ENCODE results near the gene MAPK12.

- TF ChIP-seq, protein P1, sequence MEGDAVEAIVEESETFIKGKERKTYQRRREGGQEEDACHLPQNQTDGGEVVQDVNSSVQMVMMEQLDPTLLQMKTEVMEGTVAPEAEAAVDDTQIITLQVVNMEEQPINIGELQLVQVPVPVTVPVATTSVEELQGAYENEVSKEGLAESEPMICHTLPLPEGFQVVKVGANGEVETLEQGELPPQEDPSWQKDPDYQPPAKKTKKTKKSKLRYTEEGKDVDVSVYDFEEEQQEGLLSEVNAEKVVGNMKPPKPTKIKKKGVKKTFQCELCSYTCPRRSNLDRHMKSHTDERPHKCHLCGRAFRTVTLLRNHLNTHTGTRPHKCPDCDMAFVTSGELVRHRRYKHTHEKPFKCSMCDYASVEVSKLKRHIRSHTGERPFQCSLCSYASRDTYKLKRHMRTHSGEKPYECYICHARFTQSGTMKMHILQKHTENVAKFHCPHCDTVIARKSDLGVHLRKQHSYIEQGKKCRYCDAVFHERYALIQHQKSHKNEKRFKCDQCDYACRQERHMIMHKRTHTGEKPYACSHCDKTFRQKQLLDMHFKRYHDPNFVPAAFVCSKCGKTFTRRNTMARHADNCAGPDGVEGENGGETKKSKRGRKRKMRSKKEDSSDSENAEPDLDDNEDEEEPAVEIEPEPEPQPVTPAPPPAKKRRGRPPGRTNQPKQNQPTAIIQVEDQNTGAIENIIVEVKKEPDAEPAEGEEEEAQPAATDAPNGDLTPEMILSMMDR (IDR thresholded peaks at IDR 0.05): no peak
- TF ChIP-seq POLR2A (IDR thresholded peaks at IDR 0.05): no peak
Measured at GRCh38 chr22:50300620-50301257, 39.3 kb upstream of the MAPK12 start.

All from breast epithelium (tissue), 3 donors.